ENCODE results near the gene ADAMTS18.
"Not testable (repeated sequence)": the region's sequence is repeated elsewhere in the genome, so short reads cannot be mapped to it uniquely, and the experiment has no call there.

The ADAMTS18 gene

GRCh38 chr16:77290451-77291115, 144.3 kb downstream of the ADAMTS18 start:
- no peak for DNase-seq (ENCODE audit: low spot score)
- no peak overlapping the region for H3K27ac Mint-ChIP-seq
- no peaks in the 10 kb centered on the region for H3K9me3 Mint-ChIP-seq
- no peaks in the 10 kb centered on the region for H3K4me1 Mint-ChIP-seq (ENCODE audit: low read depth)
- H3K27me3 Mint-ChIP-seq (ENCODE audit: low read depth): no peaks in the 10 kb centered on the region
- no peak overlapping the region for H3K4me3 Mint-ChIP-seq
- H3K36me3 Mint-ChIP-seq (ENCODE audit: low read depth): no peaks in the 10 kb centered on the region

GRCh38 chr16:77289331-77289809, 145.5 kb downstream of the ADAMTS18 start:
- Mint-ChIP-seq H3K27ac (no peak overlapping the region), H3K36me3 (ENCODE audit: low read depth) (no peaks in the 10 kb centered on the region), H3K4me3 (no peak overlapping the region), H3K9me3 (no peaks in the 10 kb centered on the region), H3K27me3 (ENCODE audit: low read depth) (no peaks in the 10 kb centered on the region), H3K4me1 (ENCODE audit: low read depth) (no peaks in the 10 kb centered on the region)
- DNase-seq (ENCODE audit: low spot score): no peak

- H3K9me3 Mint-ChIP-seq: no peaks in the 10 kb centered on the region
- H3K27me3 Mint-ChIP-seq (ENCODE audit: low read depth): no peaks in the 10 kb centered on the region
- no peak overlapping the region for H3K4me3 Mint-ChIP-seq
- H3K27ac Mint-ChIP-seq: no peak overlapping the region
- H3K4me1 Mint-ChIP-seq (ENCODE audit: low read depth): no peaks in the 10 kb centered on the region
- no peaks in the 10 kb centered on the region for H3K36me3 Mint-ChIP-seq (ENCODE audit: low read depth)
- DNase-seq (ENCODE audit: low spot score): no peak
These were observed 146.6 kb downstream of the ADAMTS18 start for GRCh38 chr16:77288222-77288621.

- no peak overlapping the region for H3K4me3 Mint-ChIP-seq
- no peak overlapping the region for H3K27ac Mint-ChIP-seq
- no peak for DNase-seq (ENCODE audit: low spot score)
- no peaks in the 10 kb centered on the region for H3K4me1 Mint-ChIP-seq (ENCODE audit: low read depth)
- no peaks in the 10 kb centered on the region for H3K27me3 Mint-ChIP-seq (ENCODE audit: low read depth)
- H3K36me3 Mint-ChIP-seq (ENCODE audit: low read depth): no peaks in the 10 kb centered on the region
- no peaks in the 10 kb centered on the region for H3K9me3 Mint-ChIP-seq
These were observed 149.2 kb downstream of the ADAMTS18 start for GRCh38 chr16:77285676-77286075.

GRCh38 chr16:77282345-77282744, 152.5 kb downstream of the ADAMTS18 start:
- Mint-ChIP-seq H3K27ac (no peak overlapping the region), H3K9me3 (no peaks in the 10 kb centered on the region), H3K27me3 (ENCODE audit: low read depth) (no peaks in the 10 kb centered on the region), H3K4me3 (no peak overlapping the region), H3K36me3 (ENCODE audit: low read depth) (no peaks in the 10 kb centered on the region), H3K4me1 (ENCODE audit: low read depth) (no peaks in the 10 kb centered on the region)
- DNase-seq (ENCODE audit: low spot score): no peak

GRCh38 chr16:77279316-77279715, 155.5 kb downstream of the ADAMTS18 start:
- H3K9me3 Mint-ChIP-seq; DNase-seq (ENCODE audit: low spot score); H3K27me3 Mint-ChIP-seq (ENCODE audit: low read depth); H3K36me3 Mint-ChIP-seq (ENCODE audit: low read depth); H3K4me1 Mint-ChIP-seq (ENCODE audit: low read depth); H3K27ac Mint-ChIP-seq; H3K4me3 Mint-ChIP-seq: not testable (repeated sequence)

- no peaks in the 10 kb centered on the region for H3K36me3 Mint-ChIP-seq (ENCODE audit: low read depth)
- no peak overlapping the region for H3K4me3 Mint-ChIP-seq
- H3K9me3 Mint-ChIP-seq: no peaks in the 10 kb centered on the region
- H3K4me1 Mint-ChIP-seq (ENCODE audit: low read depth): no peaks in the 10 kb centered on the region
- peaks cover 2% of the 10 kb centered on the region for H3K27me3 Mint-ChIP-seq (ENCODE audit: low read depth)
- H3K27ac Mint-ChIP-seq: no peak overlapping the region
- no peak for DNase-seq (ENCODE audit: low spot score)
These were observed 157.3 kb downstream of the ADAMTS18 start for GRCh38 chr16:77277571-77277970.

GRCh38 chr16:77277141-77277540, 157.7 kb downstream of the ADAMTS18 start:
- Mint-ChIP-seq H3K27me3 (ENCODE audit: low read depth) (peaks cover 2% of the 10 kb centered on the region), H3K4me1 (ENCODE audit: low read depth) (no peaks in the 10 kb centered on the region), H3K4me3 (no peak overlapping the region), H3K9me3 (no peaks in the 10 kb centered on the region), H3K36me3 (ENCODE audit: low read depth) (no peaks in the 10 kb centered on the region), H3K27ac (no peak overlapping the region)
- no peak for DNase-seq (ENCODE audit: low spot score)

- Mint-ChIP-seq H3K27ac (no peak overlapping the region), H3K4me1 (ENCODE audit: low read depth) (no peaks in the 10 kb centered on the region), H3K9me3 (no peaks in the 10 kb centered on the region), H3K4me3 (no peak overlapping the region), H3K36me3 (ENCODE audit: low read depth) (no peaks in the 10 kb centered on the region), H3K27me3 (ENCODE audit: low read depth) (peaks cover 2% of the 10 kb centered on the region)
- no peak for DNase-seq (ENCODE audit: low spot score)
These were observed 158.2 kb downstream of the ADAMTS18 start for GRCh38 chr16:77276661-77277060.

GRCh38 chr16:77275303-77275702, 159.5 kb downstream of the ADAMTS18 start:
- H3K9me3 Mint-ChIP-seq; H3K4me1 Mint-ChIP-seq (ENCODE audit: low read depth); DNase-seq (ENCODE audit: low spot score); H3K4me3 Mint-ChIP-seq; H3K27ac Mint-ChIP-seq; H3K27me3 Mint-ChIP-seq (ENCODE audit: low read depth); H3K36me3 Mint-ChIP-seq (ENCODE audit: low read depth): not testable (repeated sequence)

GRCh38 chr16:77273815-77274214, 161.0 kb downstream of the ADAMTS18 start:
- DNase-seq (ENCODE audit: low spot score): no peak
- Mint-ChIP-seq H3K4me3 (no peak overlapping the region), H3K4me1 (ENCODE audit: low read depth) (no peaks in the 10 kb centered on the region), H3K27ac (no peak overlapping the region), H3K36me3 (ENCODE audit: low read depth) (no peaks in the 10 kb centered on the region), H3K27me3 (ENCODE audit: low read depth) (peaks cover 2% of the 10 kb centered on the region), H3K9me3 (no peaks in the 10 kb centered on the region)

GRCh38 chr16:77271532-77272426, 163.1 kb downstream of the ADAMTS18 start:
- no peak overlapping the region for H3K27ac Mint-ChIP-seq
- H3K27me3 Mint-ChIP-seq (ENCODE audit: low read depth): peaks cover 2% of the 10 kb centered on the region
- no peaks in the 10 kb centered on the region for H3K36me3 Mint-ChIP-seq (ENCODE audit: low read depth)
- no peaks in the 10 kb centered on the region for H3K9me3 Mint-ChIP-seq
- no peak overlapping the region for H3K4me3 Mint-ChIP-seq
- H3K4me1 Mint-ChIP-seq (ENCODE audit: low read depth): no peaks in the 10 kb centered on the region
- DNase-seq (ENCODE audit: low spot score): no peak

GRCh38 chr16:77266185-77266584, 168.6 kb downstream of the ADAMTS18 start:
- H3K4me3 Mint-ChIP-seq; H3K9me3 Mint-ChIP-seq; H3K27ac Mint-ChIP-seq; DNase-seq (ENCODE audit: low spot score); H3K36me3 Mint-ChIP-seq (ENCODE audit: low read depth); H3K27me3 Mint-ChIP-seq (ENCODE audit: low read depth); H3K4me1 Mint-ChIP-seq (ENCODE audit: low read depth): not testable (repeated sequence)

GRCh38 chr16:77262971-77263370, 171.9 kb downstream of the ADAMTS18 start:
- DNase-seq (ENCODE audit: low spot score): no peak
- H3K36me3 Mint-ChIP-seq (ENCODE audit: low read depth): no peaks in the 10 kb centered on the region
- no peak overlapping the region for H3K4me3 Mint-ChIP-seq
- H3K27me3 Mint-ChIP-seq (ENCODE audit: low read depth): peaks cover 2% of the 10 kb centered on the region
- no peaks in the 10 kb centered on the region for H3K4me1 Mint-ChIP-seq (ENCODE audit: low read depth)
- no peaks in the 10 kb centered on the region for H3K9me3 Mint-ChIP-seq
- H3K27ac Mint-ChIP-seq: no peak overlapping the region

All from T-helper 2 cell treated with Interferon-gamma antibody and Interleukin-4, amounts not matched to agents 5 μg/mL and 100 μg/mL, for 36 hours (primary cell).